ENCODE results near the gene NFKBIB. TPM values are rescaled to one million over a fixed set of nuclear protein-coding genes. Genes with fewer than 3 reads are reported as not detected.
A peak's percentile ranks its signal among the peaks of the same experiment; 100 is the strongest.

The NFKBIB gene
- total and polyA plus RNA-seq, 3 experiments from 2014 or later: 15.6 to 116 (median 107) TPM

DNA sequence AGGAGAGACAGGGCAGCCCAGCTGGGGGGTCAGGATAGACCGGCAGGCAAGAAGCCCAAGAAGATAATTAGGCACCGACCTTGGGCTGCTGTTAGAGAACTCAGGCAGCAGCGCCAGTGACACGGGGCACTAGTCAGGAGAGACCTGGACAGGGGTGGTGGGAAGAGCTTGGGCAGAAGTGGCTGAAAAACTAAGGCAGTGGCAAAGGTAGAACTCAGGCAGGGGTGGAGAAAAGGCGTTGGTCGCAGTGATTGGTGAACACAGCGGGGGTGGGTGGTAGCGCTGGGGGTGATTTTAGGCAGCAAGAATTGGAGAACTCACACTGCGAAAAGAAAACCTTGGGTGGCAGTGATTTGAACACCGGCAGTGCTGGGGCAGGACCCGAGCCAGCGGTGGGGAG is 7.9 kb downstream of the NFKBIB start:
- H3K9me3 Mint-ChIP-seq: no peaks in the 10 kb centered on the region
- ChIA-PET POLR2A (no interaction called here), CTCF (no interaction called here)
- peak overlapping the region in 3 of 8 donors; percentile 42 to 86 (median 74) for H3K27ac Mint-ChIP-seq
- peaks cover 3% of the 10 kb centered on the region for H3K36me3 ChIP-seq (ENCODE audit: insufficient read depth, low read length)
- peaks cover 11 to 46% (median 13%) of the 10 kb centered on the region in 3 donors for H3K36me3 Mint-ChIP-seq
- H3K9me3 ChIP-seq (ENCODE audit: low read length): no peaks in the 10 kb centered on the region
- peaks cover 16 to 25% (median 20%) of the 10 kb centered on the region in 3 donors for H3K4me1 Mint-ChIP-seq
- DNase-seq: no peak
- no peaks in the 10 kb centered on the region for H3K4me1 ChIP-seq (ENCODE audit: insufficient read depth, low read length)
- no peak overlapping the region for H3K4me3 ChIP-seq (ENCODE audit: low read length)
- no peaks in the 10 kb centered on the region for H3K27me3 Mint-ChIP-seq
- no peaks in the 10 kb centered on the region for H3K27me3 ChIP-seq (ENCODE audit: insufficient read depth, low read length, poor library complexity, severe bottlenecking)
- no peak overlapping the region for H3K27ac ChIP-seq (ENCODE audit: low read depth, low read length)
- no peak overlapping the region for H3K4me3 Mint-ChIP-seq

DNA sequence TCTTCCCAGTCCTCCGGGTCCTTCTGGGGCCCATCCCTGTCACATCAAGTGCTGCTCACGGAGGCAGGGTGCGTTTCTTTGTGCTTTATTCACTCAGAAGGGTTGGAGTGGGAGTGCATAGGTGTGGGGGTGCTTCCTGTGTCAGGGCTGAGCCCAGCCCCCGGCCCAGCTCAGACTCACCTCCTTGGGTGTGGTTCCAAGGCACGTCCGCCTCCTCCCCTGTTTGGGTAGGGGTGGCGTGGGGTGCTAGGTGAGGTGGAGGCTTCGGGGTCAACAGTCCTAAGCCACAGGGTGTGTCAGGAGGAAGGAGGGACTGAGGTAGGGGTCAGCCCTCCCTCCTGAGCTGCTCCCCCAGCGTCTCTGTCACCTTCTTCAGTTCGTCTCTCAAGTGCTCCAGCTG is 9.1 kb downstream of the NFKBIB start:
- Histone ChIP-seq H3K27ac (ENCODE audit: low read depth, low read length) (no peak overlapping the region), H3K4me1 (ENCODE audit: insufficient read depth, low read length) (no peaks in the 10 kb centered on the region), H3K4me3 (ENCODE audit: low read length) (no peak overlapping the region), H3K9me3 (ENCODE audit: low read length) (no peaks in the 10 kb centered on the region), H3K36me3 (ENCODE audit: insufficient read depth, low read length) (peaks cover 3% of the 10 kb centered on the region), H3K27me3 (ENCODE audit: insufficient read depth, low read length, poor library complexity, severe bottlenecking) (no peaks in the 10 kb centered on the region)
- ChIA-PET POLR2A (no interaction called here), CTCF (no interaction called here)
- no peaks in the 10 kb centered on the region for H3K9me3 Mint-ChIP-seq
- H3K27ac Mint-ChIP-seq: peak overlapping the region in 4 of 8 donors; percentile 47 to 89 (median 64)
- no peak overlapping the region for H3K4me3 Mint-ChIP-seq
- H3K4me1 Mint-ChIP-seq: peaks cover 13 to 16% (median 15%) of the 10 kb centered on the region in 3 donors
- peaks cover 0 to 2% of the 10 kb centered on the region in 2 donors for H3K27me3 Mint-ChIP-seq
- peaks cover 10 to 41% (median 11%) of the 10 kb centered on the region in 3 donors for H3K36me3 Mint-ChIP-seq
- peak in 1 of 5 donors; percentile 27 for DNase-seq

- POLR2A ChIA-PET: no interaction called here
- H3K9me3 Mint-ChIP-seq: no peaks in the 10 kb centered on the region
- H3K4me1 Mint-ChIP-seq: peaks cover 7 to 8% (median 8%) of the 10 kb centered on the region in 3 donors
- Histone ChIP-seq H3K36me3 (ENCODE audit: insufficient read depth, low read length) (peaks cover 3% of the 10 kb centered on the region), H3K27ac (ENCODE audit: low read depth, low read length) (no peak overlapping the region), H3K4me1 (ENCODE audit: insufficient read depth, low read length) (no peaks in the 10 kb centered on the region), H3K9me3 (ENCODE audit: low read length) (no peaks in the 10 kb centered on the region), H3K4me3 (ENCODE audit: low read length) (no peak overlapping the region), H3K27me3 (ENCODE audit: insufficient read depth, low read length, poor library complexity, severe bottlenecking) (no peaks in the 10 kb centered on the region)
- H3K36me3 Mint-ChIP-seq: peaks cover 4 to 33% (median 5%) of the 10 kb centered on the region in 3 donors
- DNase-seq: no peak
- peaks cover 0 to 2% of the 10 kb centered on the region in 2 donors for H3K27me3 Mint-ChIP-seq
- H3K4me3 Mint-ChIP-seq: no peak overlapping the region
- CTCF ChIA-PET: no interaction called here
- no peak overlapping the region for H3K27ac Mint-ChIP-seq
These were observed 10.7 kb downstream of the NFKBIB start for GRCh38 chr19:38910488-38910887.

GRCh38 chr19:38911388-38912001 is 11.7 kb downstream of the NFKBIB start:
- no peak for DNase-seq
- H3K4me1 Mint-ChIP-seq: peaks cover 7 to 8% (median 8%) of the 10 kb centered on the region in 3 donors
- H3K27me3 Mint-ChIP-seq: peaks cover 0 to 2% of the 10 kb centered on the region in 2 donors
- Histone ChIP-seq H3K9me3 (ENCODE audit: low read length) (no peaks in the 10 kb centered on the region), H3K36me3 (ENCODE audit: insufficient read depth, low read length) (no peaks in the 10 kb centered on the region), H3K4me3 (ENCODE audit: low read length) (no peak overlapping the region), H3K27ac (ENCODE audit: low read depth, low read length) (no peak overlapping the region), H3K4me1 (ENCODE audit: insufficient read depth, low read length) (no peaks in the 10 kb centered on the region), H3K27me3 (ENCODE audit: insufficient read depth, low read length, poor library complexity, severe bottlenecking) (no peaks in the 10 kb centered on the region)
- ChIA-PET POLR2A (interaction anchor here (0.6 kb wide), 1 partner anchor 1588 kb away, joined by 3 read pairs; no protein-coding TSS in a partner anchor), CTCF (interaction anchor here (0.5 kb wide), 1 partner anchor 13 kb away, joined by 3 read pairs; no protein-coding TSS in a partner anchor)
- H3K4me3 Mint-ChIP-seq: no peak overlapping the region
- peaks cover 4 to 29% (median 5%) of the 10 kb centered on the region in 3 donors for H3K36me3 Mint-ChIP-seq
- H3K27ac Mint-ChIP-seq: peak overlapping the region in 1 of 8 donors; percentile 43
- no peaks in the 10 kb centered on the region for H3K9me3 Mint-ChIP-seq

- Histone ChIP-seq H3K9me3 (ENCODE audit: low read length) (no peaks in the 10 kb centered on the region), H3K4me1 (ENCODE audit: insufficient read depth, low read length) (no peaks in the 10 kb centered on the region), H3K27me3 (ENCODE audit: insufficient read depth, low read length, poor library complexity, severe bottlenecking) (no peaks in the 10 kb centered on the region), H3K36me3 (ENCODE audit: insufficient read depth, low read length) (no peaks in the 10 kb centered on the region), H3K4me3 (ENCODE audit: low read length) (no peak overlapping the region), H3K27ac (ENCODE audit: low read depth, low read length) (no peak overlapping the region)
- H3K36me3 Mint-ChIP-seq: peaks cover under 1 to 16% (median under 1%) of the 10 kb centered on the region in 3 donors
- POLR2A ChIA-PET: interaction anchor here (0.6 kb wide), 1 partner anchor 15 kb away, joined by 3 read pairs; no protein-coding TSS in a partner anchor
- no peak for DNase-seq
- peaks cover 0 to 2% of the 10 kb centered on the region in 2 donors for H3K27me3 Mint-ChIP-seq
- H3K9me3 Mint-ChIP-seq: no peaks in the 10 kb centered on the region
- CTCF ChIA-PET: interaction anchor here (0.6 kb wide), 1 partner anchor 58 kb away, joined by 3 read pairs; no protein-coding TSS in a partner anchor
- peaks cover 5 to 8% (median 6%) of the 10 kb centered on the region in 3 donors for H3K4me1 Mint-ChIP-seq
- H3K27ac Mint-ChIP-seq: no peak overlapping the region
- no peak overlapping the region for H3K4me3 Mint-ChIP-seq
These were observed 13.1 kb downstream of the NFKBIB start for GRCh38 chr19:38912600-38913514.

DNA sequence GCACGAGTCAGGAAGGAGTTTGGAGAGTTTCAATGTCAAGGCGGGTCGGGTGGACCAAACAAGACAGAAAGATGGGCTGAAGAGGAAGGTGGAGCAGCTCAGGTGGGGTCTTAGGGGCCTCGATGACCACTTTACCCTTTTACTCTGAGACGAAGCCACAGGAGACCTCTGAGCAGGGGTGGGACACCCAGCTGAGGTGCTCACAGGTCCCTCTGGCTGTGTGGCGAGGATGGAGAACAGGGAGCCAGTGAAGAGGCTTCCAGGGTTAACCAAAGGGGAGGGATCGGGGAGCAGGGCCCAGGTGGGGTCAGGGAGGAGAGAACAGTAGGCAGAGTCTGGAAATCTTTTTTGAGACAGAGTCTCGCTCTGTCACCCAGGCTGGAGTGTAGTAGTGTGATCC is 14.2 kb downstream of the NFKBIB start:
- no peak for DNase-seq
- no peaks in the 10 kb centered on the region for H3K4me1 ChIP-seq (ENCODE audit: insufficient read depth, low read length)
- peak overlapping the region in 1 of 8 donors; percentile 94 for H3K27ac Mint-ChIP-seq
- H3K36me3 Mint-ChIP-seq: peaks cover 0 to 9% (median 0%) of the 10 kb centered on the region in 3 donors
- ChIA-PET POLR2A (no interaction called here), CTCF (interaction anchor here (1.0 kb wide), 1 partner anchor 13 kb away, joined by 3 read pairs; no protein-coding TSS in a partner anchor)
- no peaks in the 10 kb centered on the region for H3K9me3 Mint-ChIP-seq
- H3K9me3 ChIP-seq (ENCODE audit: low read length): no peaks in the 10 kb centered on the region
- H3K36me3 ChIP-seq (ENCODE audit: insufficient read depth, low read length): no peaks in the 10 kb centered on the region
- no peaks in the 10 kb centered on the region for H3K27me3 ChIP-seq (ENCODE audit: insufficient read depth, low read length, poor library complexity, severe bottlenecking)
- no peak overlapping the region for H3K27ac ChIP-seq (ENCODE audit: low read depth, low read length)
- peaks cover 0 to 3% (median 1%) of the 10 kb centered on the region in 3 donors for H3K4me1 Mint-ChIP-seq
- peaks cover 0 to 2% of the 10 kb centered on the region in 2 donors for H3K27me3 Mint-ChIP-seq
- H3K4me3 ChIP-seq (ENCODE audit: low read length): no peak overlapping the region
- H3K4me3 Mint-ChIP-seq: no peak overlapping the region

DNA sequence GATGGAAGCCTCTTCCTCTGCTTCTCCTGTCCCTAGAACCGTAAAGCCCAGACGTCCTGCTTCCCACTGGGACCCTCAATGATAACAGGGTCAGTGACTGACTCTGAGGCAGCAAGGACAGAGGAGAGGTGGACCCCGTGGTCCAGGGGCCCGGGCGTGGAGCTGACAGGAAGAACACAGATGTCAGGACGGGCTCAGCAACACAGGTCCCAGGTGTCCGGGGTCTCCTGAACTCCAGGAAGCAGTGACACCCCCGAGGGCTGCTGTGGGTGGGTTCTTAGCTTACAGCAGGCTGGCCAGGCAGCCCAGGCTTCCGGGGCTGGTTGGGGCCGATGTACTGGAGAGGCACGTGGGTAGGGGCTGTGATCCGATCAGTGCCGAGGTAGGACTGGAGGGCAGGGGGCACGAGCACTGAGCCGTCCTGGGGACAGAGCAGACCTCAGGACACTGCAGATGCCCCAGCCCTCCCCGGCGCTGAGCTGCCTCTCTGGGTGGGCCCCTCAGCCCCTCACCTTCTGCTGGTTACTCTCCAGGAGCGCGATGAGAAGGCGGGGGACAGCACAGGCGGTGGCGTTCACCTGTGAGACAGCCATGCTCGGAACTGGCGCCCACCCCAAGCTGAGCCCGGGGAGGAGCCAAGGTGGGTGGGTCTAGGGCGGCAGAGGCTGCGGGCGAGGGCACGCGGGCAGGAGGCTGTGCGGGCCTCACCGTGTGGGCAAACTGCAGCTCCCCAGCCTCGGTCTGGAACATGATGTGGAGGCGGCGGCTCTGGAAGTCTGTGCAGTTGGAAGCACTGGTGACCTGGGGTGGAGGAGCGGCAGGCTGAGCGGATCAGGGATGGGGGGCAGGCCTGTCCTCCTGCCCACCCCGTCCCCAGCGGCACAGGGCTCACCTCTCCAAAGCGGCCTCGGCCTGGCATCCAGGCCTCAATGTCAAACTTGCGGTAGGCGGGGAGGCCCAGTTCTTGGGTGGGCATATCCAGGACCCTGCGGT is 15.9 kb downstream of the NFKBIB start:
- Histone ChIP-seq H3K9me3 (ENCODE audit: low read length) (no peaks in the 10 kb centered on the region), H3K27me3 (ENCODE audit: insufficient read depth, low read length, poor library complexity, severe bottlenecking) (no peaks in the 10 kb centered on the region), H3K27ac (ENCODE audit: low read depth, low read length) (no peak overlapping the region), H3K4me3 (ENCODE audit: low read length) (no peak overlapping the region), H3K4me1 (ENCODE audit: insufficient read depth, low read length) (no peaks in the 10 kb centered on the region), H3K36me3 (ENCODE audit: insufficient read depth, low read length) (no peaks in the 10 kb centered on the region)
- no peaks in the 10 kb centered on the region for H3K9me3 Mint-ChIP-seq
- ChIA-PET CTCF (interaction anchor here (1.0 kb wide), 1 partner anchor 12 kb away, joined by 3 read pairs; no protein-coding TSS in a partner anchor), POLR2A (interaction anchor here (0.5 kb wide), 1 partner anchor 8 kb away, joined by 4 read pairs; no protein-coding TSS in a partner anchor)
- peaks cover 0 to 2% of the 10 kb centered on the region in 2 donors for H3K27me3 Mint-ChIP-seq
- H3K36me3 Mint-ChIP-seq: peaks cover 0 to 9% (median 1%) of the 10 kb centered on the region in 3 donors
- no peak for DNase-seq
- no peak overlapping the region for H3K27ac Mint-ChIP-seq
- no peaks in the 10 kb centered on the region for H3K4me1 Mint-ChIP-seq
- H3K4me3 Mint-ChIP-seq: no peak overlapping the region

Data from CD8-positive, alpha-beta memory T cell (primary cell).